IMR-90 (cell line): ENCODE data around the gene OSTM1. TPM values are rescaled to one million over a fixed set of nuclear protein-coding genes. Genes with fewer than 3 reads are reported as not detected.

Source experiments
- ATAC-seq: fragments of 200-7000 bp; cut with Tn5 transposase; 2 replicates; pipeline ENCODE4 v1.9.1; 2020; ENCODE audit warnings: low read depth, mild to moderate bottlenecking, moderate library complexity
- BruUV-seq: library from RNA; stranded (reverse); fragments of 400-500 nt; replicated peaks from 2 replicates; lab custom pipeline; 2021; lab: Mats Ljungman, UMichigan
- CTCF ChIA-PET: fragments of 300-600 bp; formaldehyde crosslinking; extraction: SDS; loops from one replicate; lab custom pipeline; 2021; ENCODE audit warnings: antibody characterized with exemption; lab: Yijun Ruan, JAX
- POLR2A ChIA-PET: fragments of 300-600 bp; sonication (Branson Sonifier 250); formaldehyde crosslinking; loops from one replicate; lab custom pipeline; 2022; ENCODE audit warnings: antibody characterized with exemption; ENCODE audit not compliant: unreplicated experiment; lab: Charles Lee
- DNase-seq: peaks from one replicate; pipeline ENCODE4 v3.0.0; 2013
- H2AFZ ChIP-seq: replicated peaks from 2 replicates; pipeline ENCODE3; 2013; ENCODE audit warnings: low read length, mild to moderate bottlenecking; ENCODE audit not compliant: poor library complexity
- H2AK5ac ChIP-seq: 2 replicates; pipeline ENCODE4 v1.6.1; 2013; ENCODE audit warnings: low read depth, low read length, inconsistent platforms
- H2AK9ac ChIP-seq: replicated peaks from 2 replicates; pipeline ENCODE3; 2013; ENCODE audit warnings: mild to moderate bottlenecking, low read depth, low read length, moderate library complexity; ENCODE audit not compliant: poor library complexity
- H2BK120ac ChIP-seq: 2 replicates; pipeline ENCODE4 v1.6.1; 2013; ENCODE audit warnings: low read depth, low read length, inconsistent platforms
- H2BK15ac ChIP-seq: 3 replicates; pipeline ENCODE4 v1.6.1; 2013; ENCODE audit warnings: low read depth, low read length, inconsistent platforms
- H2BK20ac ChIP-seq: 2 replicates; pipeline ENCODE4 v1.6.1; 2013; ENCODE audit warnings: low read depth, mild to moderate bottlenecking, inconsistent platforms, low read length, moderate library complexity
- H2BK5ac ChIP-seq: 2 replicates; pipeline ENCODE4 v1.6.1; 2013; ENCODE audit warnings: mild to moderate bottlenecking, low read depth, low read length, inconsistent platforms; ENCODE audit not compliant: poor library complexity, severe bottlenecking
- H3K14ac ChIP-seq: replicated peaks from 2 replicates; pipeline ENCODE4 v1.6.1; 2013; ENCODE audit warnings: low read depth, low read length, inconsistent platforms
- H3K18ac ChIP-seq: 2 replicates; pipeline ENCODE4 v1.6.1; 2013; ENCODE audit warnings: low read depth, low read length, control low read depth
- H3K23ac ChIP-seq: 2 replicates; pipeline ENCODE4 v1.6.1; 2013; ENCODE audit warnings: low read depth, low read length, inconsistent platforms
- H3K27ac ChIP-seq: 2 replicates; pipeline ENCODE4 v1.5.1; 2013; ENCODE audit warnings: mild to moderate bottlenecking, control low read depth, low read length; ENCODE audit not compliant: insufficient read depth
- H3K27me3 ChIP-seq: 2 replicates; pipeline ENCODE4 v1.6.1; 2013; ENCODE audit warnings: low read length; ENCODE audit not compliant: control insufficient read depth, insufficient read depth
- H3K36me3 ChIP-seq: 2 replicates; pipeline ENCODE4 v1.6.1; 2013; ENCODE audit warnings: low read length, mixed read lengths; ENCODE audit not compliant: control insufficient read depth, insufficient read depth
- H3K4ac ChIP-seq: 2 replicates; pipeline ENCODE4 v1.6.1; 2013; ENCODE audit warnings: low read depth, low read length, inconsistent platforms
- H3K4me1 ChIP-seq: 2 replicates; pipeline ENCODE4 v1.6.1; 2013; ENCODE audit warnings: low read length, mixed read lengths; ENCODE audit not compliant: control insufficient read depth, insufficient read depth
- H3K4me2 ChIP-seq: 2 replicates; pipeline ENCODE4 v1.6.1; 2013; ENCODE audit warnings: low read depth, mild to moderate bottlenecking, control low read depth, low read length, moderate library complexity
- H3K4me3 ChIP-seq: 2 replicates; pipeline ENCODE4 v1.5.1; 2013; ENCODE audit warnings: low read depth, mild to moderate bottlenecking, control low read depth, low read length, moderate library complexity; ENCODE audit not compliant: insufficient read depth
- H3K56ac ChIP-seq: 2 replicates; pipeline ENCODE4 v1.6.1; 2013; ENCODE audit warnings: low read length, inconsistent platforms; ENCODE audit not compliant: insufficient read depth; ENCODE audit errors: extremely low read depth
- H3K79me1 ChIP-seq, 2 experiments: 2 replicates each; pipeline ENCODE4 v1.6.1; 2013; ENCODE audit warnings: low read length in 2 of 2, inconsistent platforms in 1 of 2, low read depth in 1 of 2
- H3K9ac ChIP-seq: 2 replicates; pipeline ENCODE4 v1.6.1; 2013; ENCODE audit warnings: low read depth, low read length, control low read depth
- H3K9me1 ChIP-seq: 2 replicates; pipeline ENCODE4 v1.6.1; 2013; ENCODE audit warnings: low read length, inconsistent platforms; ENCODE audit not compliant: insufficient read depth
- H3K9me3 ChIP-seq: 2 replicates; pipeline ENCODE4 v1.6.1; 2013; ENCODE audit warnings: low read length; ENCODE audit not compliant: control insufficient read depth, insufficient read depth
- H4K20me1 ChIP-seq: 2 replicates; pipeline ENCODE4 v1.6.1; 2013; ENCODE audit warnings: low read length, inconsistent platforms; ENCODE audit not compliant: insufficient read depth
- H4K5ac ChIP-seq: 2 replicates; pipeline ENCODE4 v1.6.1; 2013; ENCODE audit warnings: mild to moderate bottlenecking, low read depth, low read length, control low read depth
- H4K8ac ChIP-seq, 2 experiments: 2 replicates each; pipeline ENCODE4 v1.6.1; 2013; ENCODE audit warnings: low read depth in 2 of 2, low read length in 2 of 2, control low read depth in 1 of 2, inconsistent platforms in 1 of 2
- H4K91ac ChIP-seq: 2 replicates; pipeline ENCODE4 v1.6.1; 2013; ENCODE audit warnings: low read depth, low read length, inconsistent platforms; ENCODE audit not compliant: insufficient read depth
- BHLHE40 ChIP-seq: fragments of 150-350 bp; IDR thresholded peaks from 2 replicates; pipeline ENCODE4 v1.6.1; 2016; ENCODE audit warnings: mild to moderate bottlenecking, low read depth, low read length
- CEBPB ChIP-seq: IDR thresholded peaks from 2 replicates; pipeline ENCODE4 v1.6.1; 2012; ENCODE audit warnings: low read depth, low read length, improper control_type of control experiment
- CHD1 ChIP-seq: IDR thresholded peaks from 2 replicates; pipeline ENCODE4 v1.6.1; 2012; ENCODE audit warnings: low read depth, low read length, improper control_type of control experiment
- MAFK ChIP-seq: IDR thresholded peaks from 2 replicates; pipeline ENCODE4 v1.6.1; 2012; ENCODE audit warnings: low read depth, low read length, improper control_type of control experiment
- MAZ ChIP-seq: IDR thresholded peaks from 2 replicates; pipeline ENCODE4 v1.6.1; 2012; ENCODE audit warnings: low read depth, mild to moderate bottlenecking, low read length, improper control_type of control experiment, moderate library complexity, borderline replicate concordance
- MXI1 ChIP-seq: IDR thresholded peaks from 2 replicates; pipeline ENCODE4 v1.6.1; 2012; ENCODE audit warnings: low read depth, mild to moderate bottlenecking, low read length, moderate library complexity, borderline replicate concordance
- NFE2L2 ChIP-seq: fragments of 150-350 bp; IDR thresholded peaks from 2 replicates; pipeline ENCODE4 v1.6.1; 2016; ENCODE audit warnings: low read depth, mild to moderate bottlenecking, low read length
- POLR2A ChIP-seq: IDR thresholded peaks from 2 replicates; pipeline ENCODE4 v1.6.1; 2012; ENCODE audit warnings: mild to moderate bottlenecking, low read depth, low read length
- RAD21 ChIP-seq: IDR thresholded peaks from 2 replicates; pipeline ENCODE4 v1.6.1; 2012; ENCODE audit warnings: low read length, improper control_type of control experiment
- RCOR1 ChIP-seq: IDR thresholded peaks from 2 replicates; pipeline ENCODE4 v1.6.1; 2012; ENCODE audit warnings: mild to moderate bottlenecking, low read length, improper control_type of control experiment; ENCODE audit not compliant: insufficient replicate concordance
- RFX5 ChIP-seq: IDR thresholded peaks from 2 replicates; pipeline ENCODE4 v1.8.0; 2012; ENCODE audit warnings: low read depth, mild to moderate bottlenecking, low read length, moderate library complexity
- SMC3 ChIP-seq: fragments of 150-350 bp; IDR thresholded peaks from 2 replicates; pipeline ENCODE4 v1.6.1; 2016; ENCODE audit warnings: low read depth, mild to moderate bottlenecking, antibody characterized with exemption, low read length, moderate library complexity
- WGBS, 2 experiments: methylation state at CpG; one replicate each; pipeline versions ENCODE4 v1.1.5 to v1.1.7; 2013; ENCODE audit warnings: missing lambda C conversion rate in 2 of 2; ENCODE audit not compliant: insufficient read length in 1 of 2; ENCODE audit errors: extremely low coverage in 2 of 2; 5-methylcytosine and 5-hydroxymethylcytosine counted together
- dilution Hi-C: fragments of 300-500 bp; cut with HindIII; formaldehyde crosslinking; loops from one replicate; pipeline ENCODE4 v1.14.3; 2018; ENCODE audit warnings: low sequenced_read_pairs; ENCODE audit not compliant: unreplicated experiment
- in situ Hi-C: fragments of 300-500 bp; cut with MboI; formaldehyde crosslinking; loops from 3 replicates; pipeline ENCODE4 v1.14.3; 2019; ENCODE audit warnings: low sequenced_read_pairs, inconsistent platforms, mixed read lengths
- intact Hi-C: fragments of 100-400 bp; cut with micrococcal nuclease; formaldehyde crosslinking; loops from 2 replicates; pipeline ENCODE4 v1.10.0; 2022
- polyA plus RNA-seq, 3 experiments: library from polyadenylated mRNA; depleted of rRNA; stranded (reverse); fragments of >200 nt; gene quantifications; 2 replicates each; pipeline ENCODE4 v1.2.3, GENCODE V29; 2012; ENCODE audit warnings: low replicate concordance in 1 of 3
- total RNA-seq: library from RNA; depleted of rRNA; stranded (reverse); fragments of >200 nt; gene quantifications from 2 replicates; pipeline ENCODE4 v1.2.3, GENCODE V29; 2012
- TF ChIP-seq, protein P1 (sequence below): fragments of 150-350 bp; IDR thresholded peaks from 2 replicates; pipeline ENCODE4 v1.6.1; 2016; ENCODE audit warnings: low read depth, mild to moderate bottlenecking, low read length, moderate library complexity, borderline replicate concordance
- TF ChIP-seq, protein P2 (sequence below): fragments of 150-350 bp; IDR thresholded peaks from 2 replicates; pipeline ENCODE4 v1.6.1; 2017; ENCODE audit warnings: mild to moderate bottlenecking, antibody characterized with exemption, low read length, low read depth

The OSTM1 gene
- total and polyA plus RNA-seq, 2 of the 4 experiments (the other 2 are of a cell fraction) = 8.0 to 24.7 TPM

- WGBS, 2 experiments = 90% methylated on average over 1 of the region's 2 CpGs; no CpG with 5 or more reads in 1 of the 2 experiments
- dilution Hi-C loops (no loop called here), intact Hi-C loops (no loop called here), in situ Hi-C loops (no loop called here)
- H3K4me1 ChIP-seq = no peaks in the 10 kb centered on the region; the same call in 1 of the 2 replicates
- TF ChIP-seq CHD1 = no peak
- no peak for TF ChIP-seq BHLHE40
- TF ChIP-seq CEBPB = no peak
- no peak for TF ChIP-seq RFX5
- no peak for TF ChIP-seq RCOR1
- TF ChIP-seq NFE2L2 = no peak
- TF ChIP-seq, protein P1, sequence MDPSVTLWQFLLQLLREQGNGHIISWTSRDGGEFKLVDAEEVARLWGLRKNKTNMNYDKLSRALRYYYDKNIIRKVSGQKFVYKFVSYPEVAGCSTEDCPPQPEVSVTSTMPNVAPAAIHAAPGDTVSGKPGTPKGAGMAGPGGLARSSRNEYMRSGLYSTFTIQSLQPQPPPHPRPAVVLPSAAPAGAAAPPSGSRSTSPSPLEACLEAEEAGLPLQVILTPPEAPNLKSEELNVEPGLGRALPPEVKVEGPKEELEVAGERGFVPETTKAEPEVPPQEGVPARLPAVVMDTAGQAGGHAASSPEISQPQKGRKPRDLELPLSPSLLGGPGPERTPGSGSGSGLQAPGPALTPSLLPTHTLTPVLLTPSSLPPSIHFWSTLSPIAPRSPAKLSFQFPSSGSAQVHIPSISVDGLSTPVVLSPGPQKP = no peak
- TF ChIP-seq MAFK = no peak
- no peak for TF ChIP-seq MAZ
- TF ChIP-seq SMC3 = no peak
- TF ChIP-seq RAD21 = no peak
- TF ChIP-seq MXI1 = no peak
- no peak for TF ChIP-seq POLR2A
- TF ChIP-seq, protein P2, sequence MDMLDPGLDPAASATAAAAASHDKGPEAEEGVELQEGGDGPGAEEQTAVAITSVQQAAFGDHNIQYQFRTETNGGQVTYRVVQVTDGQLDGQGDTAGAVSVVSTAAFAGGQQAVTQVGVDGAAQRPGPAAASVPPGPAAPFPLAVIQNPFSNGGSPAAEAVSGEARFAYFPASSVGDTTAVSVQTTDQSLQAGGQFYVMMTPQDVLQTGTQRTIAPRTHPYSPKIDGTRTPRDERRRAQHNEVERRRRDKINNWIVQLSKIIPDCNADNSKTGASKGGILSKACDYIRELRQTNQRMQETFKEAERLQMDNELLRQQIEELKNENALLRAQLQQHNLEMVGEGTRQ = no peak
- no peaks in the 10 kb centered on the region for H3K9me3 ChIP-seq
- H3K23ac ChIP-seq = no peak overlapping the region
- no peak overlapping the region for H2AFZ ChIP-seq
- ATAC-seq = no peak
- H3K9me1 ChIP-seq = no peaks in the 10 kb centered on the region
- CTCF ChIA-PET = no interaction called here
- no peak overlapping the region for H3K9ac ChIP-seq
- no peak overlapping the region for H2BK20ac ChIP-seq
- no peak overlapping the region for H4K91ac ChIP-seq
- peaks cover 12 to 16% of the 10 kb centered on the region in 2 experiments for H3K79me1 ChIP-seq
- H3K27ac ChIP-seq = no peak overlapping the region
- H2AK5ac ChIP-seq = no peak overlapping the region
- H3K14ac ChIP-seq = no peak overlapping the region
- no peak overlapping the region for H4K5ac ChIP-seq
- H2AK9ac ChIP-seq = no peak overlapping the region
- DNase-seq = no peak
- H2BK5ac ChIP-seq = no peak overlapping the region
- no peak overlapping the region for H2BK15ac ChIP-seq
- POLR2A ChIA-PET = no interaction called here
- H3K36me3 ChIP-seq = no peaks in the 10 kb centered on the region
- no peak overlapping the region for H3K4me3 ChIP-seq
- H2BK120ac ChIP-seq = no peak overlapping the region
- H3K18ac ChIP-seq = no peak overlapping the region
- no peaks in the 10 kb centered on the region for H4K20me1 ChIP-seq
- no peak overlapping the region for H4K8ac ChIP-seq
- H3K27me3 ChIP-seq = no peaks in the 10 kb centered on the region
- H3K56ac ChIP-seq = no peak overlapping the region
- no peak overlapping the region for H3K4ac ChIP-seq
- no peak overlapping the region for H3K4me2 ChIP-seq
- BruUV-seq = no TSS peak
Observed at GRCh38 chr6:108068618-108069017, 5.9 kb downstream of the OSTM1 start.
